COLO829 (cell line): ENCODE measurements around the gene ELL2.
"Not testable (repeated sequence)": the region's sequence is repeated elsewhere in the genome, so short reads cannot be mapped to it uniquely, and the experiment has no call there.

ENCODE experiments used
- DNase-seq: peaks from one replicate; pipeline ENCODE4 v3.0.0; 2012; ENCODE audit warnings: low spot score

Gene ELL2

DNA sequence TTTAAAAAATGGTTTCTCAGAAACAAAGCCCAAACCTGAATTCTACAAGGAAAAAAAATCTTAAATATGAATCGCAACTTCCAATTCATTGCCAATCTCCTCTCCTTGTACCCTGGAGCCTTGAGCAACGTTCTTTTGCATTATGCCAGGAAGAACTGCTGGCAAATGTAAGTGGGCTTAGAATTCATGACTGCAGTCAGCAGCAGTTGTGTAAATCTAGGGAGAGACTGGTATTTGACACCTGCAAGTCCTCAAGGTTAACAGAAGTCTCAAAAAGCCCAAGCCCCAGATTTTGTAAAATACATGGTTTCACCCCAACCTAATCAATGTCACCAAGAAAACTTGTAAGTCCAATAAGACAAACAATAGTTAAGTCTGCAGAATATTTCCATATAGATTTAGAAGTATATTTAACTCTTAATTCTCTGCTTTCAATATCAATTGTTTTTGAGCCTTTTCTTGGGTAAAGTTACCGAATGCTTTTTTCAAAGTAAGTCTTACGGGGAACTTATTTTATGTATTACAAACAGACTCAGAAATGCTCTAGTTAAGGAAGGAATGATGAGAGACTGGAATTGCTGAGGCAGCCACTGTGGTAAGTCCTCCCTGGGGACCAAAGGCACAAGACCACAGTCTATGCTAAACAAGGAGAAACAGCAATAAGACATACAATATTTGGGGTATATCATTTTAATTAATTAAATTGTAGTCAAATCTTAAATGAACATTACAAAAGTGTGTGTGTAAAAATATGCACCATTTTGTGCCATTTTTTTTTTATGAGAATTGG lies 31.3 kb downstream of the ELL2 start:
- DNase-seq, result no peak

DNA sequence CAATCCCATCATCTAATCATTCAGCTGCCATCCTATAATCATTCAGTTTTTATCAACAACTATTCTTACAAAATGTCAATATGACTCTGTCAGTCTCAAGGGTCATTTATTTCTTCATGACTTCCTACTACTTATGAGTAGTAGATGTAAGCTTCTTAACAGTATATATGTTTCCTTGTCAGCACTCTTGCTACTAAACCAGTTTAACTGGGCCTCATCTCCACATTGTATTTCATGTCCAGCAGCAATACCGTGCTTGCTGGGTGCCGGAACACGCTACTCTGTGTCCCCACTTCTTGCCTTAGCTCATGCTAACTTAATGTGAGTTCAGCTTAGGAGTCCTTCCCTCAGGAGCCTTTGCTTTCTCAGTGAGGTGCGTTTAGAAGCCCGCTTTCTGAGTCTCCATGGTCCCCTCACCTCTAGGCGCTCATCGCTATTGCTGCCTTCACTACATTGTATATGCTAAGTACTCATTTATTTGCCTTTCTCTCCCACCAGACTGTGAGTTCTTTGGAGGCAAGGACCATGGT lies 32.9 kb downstream of the ELL2 start:
- DNase-seq, result no peak

DNA sequence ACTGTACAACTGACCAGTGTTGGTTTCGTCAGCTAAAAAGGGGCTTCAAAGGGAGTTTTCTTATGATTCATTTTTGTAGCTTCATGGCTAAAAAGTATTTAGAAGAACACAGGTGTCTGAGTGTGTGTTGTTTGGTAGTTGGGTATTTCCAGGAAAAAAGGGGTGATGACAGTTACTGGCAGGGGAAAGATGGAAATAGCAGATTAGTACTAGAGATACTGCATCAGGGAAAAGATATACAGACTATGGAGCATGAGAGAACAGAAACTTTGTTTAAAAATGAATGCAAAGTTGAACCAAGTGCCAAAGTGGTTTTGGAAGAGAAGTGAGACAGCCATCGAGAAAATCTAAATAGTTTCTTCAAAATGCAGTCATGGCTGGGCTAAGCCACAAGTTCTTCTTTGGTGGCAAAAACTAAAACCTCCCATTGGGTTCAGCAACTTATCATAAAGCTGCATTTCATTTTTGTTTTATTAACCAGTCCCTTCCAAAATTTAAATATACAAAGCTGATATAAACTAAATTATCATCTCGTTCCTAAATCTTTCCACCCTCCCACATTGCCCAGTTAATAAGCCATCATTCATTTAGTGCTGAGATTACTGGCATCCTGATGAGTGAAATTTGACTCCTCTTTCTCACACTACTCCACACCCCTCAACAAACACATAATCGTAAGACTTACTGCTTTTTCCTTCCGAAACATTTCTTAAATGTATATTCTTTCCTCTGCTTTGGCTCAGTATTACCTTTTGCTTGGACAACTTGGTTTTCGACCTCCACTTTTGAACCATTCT lies 33.5 kb downstream of the ELL2 start:
- DNase-seq, result no peak

DNA sequence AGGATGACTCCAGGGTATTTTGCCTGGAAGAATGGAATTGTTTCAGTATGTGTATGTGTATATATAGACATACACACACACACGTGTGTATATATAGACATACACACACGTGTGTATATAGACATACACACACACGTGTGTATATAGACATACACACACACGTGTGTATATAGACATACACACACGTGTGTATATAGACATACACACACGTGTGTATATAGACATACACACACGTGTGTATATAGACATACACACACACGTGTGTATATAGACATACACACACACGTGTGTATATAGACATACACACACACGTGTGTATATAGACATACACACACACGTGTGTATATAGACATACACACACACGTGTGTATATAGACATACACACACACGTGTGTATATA lies 34.4 kb downstream of the ELL2 start:
- not testable (repeated sequence) for DNase-seq

DNA sequence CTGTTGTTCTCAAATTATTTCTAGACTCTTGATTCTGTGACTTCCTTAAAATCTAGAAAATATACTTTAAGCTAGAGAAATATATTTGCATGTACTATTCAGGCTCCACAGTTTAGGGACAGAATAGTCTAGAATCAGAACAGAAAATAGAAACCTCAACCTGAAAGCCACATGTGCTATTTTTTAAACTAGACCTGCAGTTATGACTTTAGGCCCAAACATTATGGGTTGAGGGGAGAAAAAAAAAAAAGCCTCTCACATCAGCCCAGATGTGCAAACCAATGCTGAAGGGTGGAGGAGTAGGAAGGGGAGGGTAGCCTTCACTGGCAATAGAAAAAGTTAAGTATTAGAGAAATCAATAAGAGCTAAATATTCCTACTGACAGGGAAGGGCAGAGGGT lies 35.7 kb downstream of the ELL2 start:
- DNase-seq, result no peak

DNA sequence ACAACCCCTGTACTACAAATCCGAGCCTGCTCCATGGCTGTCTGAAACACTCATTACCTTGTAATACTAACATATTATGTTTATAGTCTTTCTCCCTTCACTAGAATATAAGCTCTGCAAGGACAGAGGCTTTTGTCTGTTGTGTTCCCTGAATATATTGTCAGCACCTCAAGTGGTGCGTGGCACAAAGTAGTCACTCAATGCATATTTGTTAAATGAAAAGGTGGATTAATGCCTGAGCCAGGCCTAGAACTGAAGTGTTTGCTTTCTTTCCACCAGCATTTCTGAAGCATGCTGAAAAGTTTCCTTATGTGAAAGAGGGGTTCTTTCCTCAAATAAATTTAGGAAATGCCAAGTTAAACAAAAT lies 36.3 kb downstream of the ELL2 start:
- DNase-seq, result no peak

DNA sequence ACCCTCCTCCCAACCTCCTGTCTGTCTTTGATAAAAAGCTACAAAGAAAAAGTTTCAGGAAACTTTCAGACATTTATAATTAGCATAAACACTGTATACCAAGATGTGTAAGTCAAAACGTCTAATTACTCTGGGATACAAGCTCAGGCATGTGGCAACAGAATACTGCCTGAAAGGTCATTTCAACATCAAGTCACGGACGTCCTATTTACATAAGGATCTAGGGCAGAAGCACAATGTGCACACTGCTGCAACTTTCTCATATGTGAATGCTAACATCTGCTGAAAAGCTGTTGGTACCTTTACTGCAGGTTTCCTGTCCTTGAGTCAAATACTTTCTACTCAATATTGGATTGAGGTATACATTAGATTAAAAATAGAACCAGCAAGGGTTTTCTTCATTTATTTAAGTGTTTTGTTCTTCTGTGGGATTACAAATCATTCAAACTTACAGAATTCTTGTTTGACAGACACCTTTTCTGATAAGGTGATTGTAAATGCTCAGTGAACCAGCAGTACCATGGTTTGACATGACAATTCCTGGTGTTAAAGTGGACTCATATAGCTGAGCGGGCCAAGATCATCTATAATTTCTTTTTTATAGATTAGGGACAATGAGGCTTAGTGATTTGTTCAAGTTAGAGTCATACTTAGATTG lies 36.8 kb downstream of the ELL2 start:
- DNase-seq, result no peak

DNA sequence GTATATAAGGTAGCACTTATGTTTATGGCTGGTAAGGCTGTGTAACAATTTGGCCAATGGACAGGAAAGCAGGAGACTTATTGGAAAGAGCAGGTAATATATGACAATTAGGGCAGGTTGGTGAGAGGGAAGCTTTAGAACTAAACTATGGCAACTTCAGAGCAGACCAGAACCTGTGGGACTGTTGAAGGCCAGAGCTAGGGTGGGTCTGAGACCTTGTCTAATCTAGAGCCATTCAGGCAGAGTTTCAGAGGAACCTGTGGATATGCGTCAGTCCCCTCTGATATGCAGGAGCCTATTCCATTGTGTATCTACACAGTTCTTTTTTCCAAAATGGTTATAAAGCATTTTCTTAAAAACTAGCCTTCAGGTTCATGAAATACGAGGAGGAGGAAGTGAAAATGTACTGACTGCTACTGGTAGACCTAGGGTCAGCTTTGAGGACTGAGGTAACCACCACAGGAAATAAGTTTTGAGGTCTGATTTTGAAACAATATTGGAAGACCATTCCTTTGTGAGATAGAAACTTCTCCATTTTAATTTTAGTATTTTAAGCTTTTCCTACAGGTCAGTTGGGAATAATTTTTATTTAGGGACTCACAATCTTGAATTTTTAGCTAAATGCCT lies 37.6 kb downstream of the ELL2 start:
- DNase-seq, result no peak

DNA sequence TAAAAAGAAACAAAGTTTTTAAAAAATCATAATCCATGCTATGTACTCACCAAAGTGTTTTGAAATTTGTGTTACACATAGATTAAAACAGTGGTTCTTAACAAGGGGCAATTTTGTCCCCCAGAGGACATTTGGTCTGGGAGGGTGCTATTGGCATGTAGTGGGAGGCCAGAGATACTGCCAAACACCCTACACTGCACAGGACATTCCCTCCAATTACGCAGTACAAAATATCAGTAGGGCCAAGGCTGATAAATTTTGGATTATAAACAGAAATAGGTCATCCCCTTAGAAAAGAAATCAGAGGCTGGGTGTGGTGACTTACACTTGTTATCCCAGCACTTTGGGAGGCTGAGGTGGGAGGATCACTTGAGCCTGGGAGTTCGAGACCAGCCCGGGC lies 38.9 kb downstream of the ELL2 start:
- no peak for DNase-seq

DNA sequence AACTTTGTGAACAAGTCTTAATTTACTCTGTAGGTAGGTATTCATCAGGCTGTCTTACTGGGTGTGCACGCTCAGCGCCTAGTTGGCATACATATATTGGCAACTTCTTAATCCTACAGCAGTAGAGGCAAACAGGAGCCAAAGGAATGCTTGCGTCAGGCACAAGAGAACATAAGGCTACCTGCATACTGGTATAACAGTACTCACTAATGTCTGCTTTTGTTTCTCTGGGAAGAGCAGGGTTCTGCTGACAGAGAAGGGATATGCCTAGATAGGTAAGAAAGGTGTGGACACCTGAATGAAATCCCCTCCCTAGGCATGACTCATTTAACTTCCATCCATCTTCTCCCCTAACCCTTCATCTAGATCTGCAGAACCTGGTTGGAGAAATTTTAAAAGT lies 40.1 kb downstream of the ELL2 start:
- DNase-seq, result no peak

DNA sequence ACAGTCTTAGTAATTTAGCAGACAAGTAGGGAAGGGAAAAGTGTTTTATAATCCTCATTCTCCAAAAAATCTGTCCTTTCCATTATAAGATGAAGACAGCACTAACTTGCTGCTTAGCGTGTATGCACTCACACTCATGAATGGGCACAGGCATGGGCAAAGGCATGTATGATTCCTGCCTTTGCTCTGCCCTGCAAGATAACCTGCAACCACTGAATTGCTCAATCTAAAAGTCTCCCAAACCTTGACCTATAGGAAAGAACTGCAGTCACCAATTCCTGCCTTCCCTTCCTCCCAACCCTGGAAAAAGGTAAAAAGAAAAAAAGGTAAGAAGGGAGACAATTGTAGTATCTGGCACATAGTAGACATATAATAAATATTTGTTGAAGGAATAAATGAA lies 40.8 kb downstream of the ELL2 start:
- no peak for DNase-seq

DNA sequence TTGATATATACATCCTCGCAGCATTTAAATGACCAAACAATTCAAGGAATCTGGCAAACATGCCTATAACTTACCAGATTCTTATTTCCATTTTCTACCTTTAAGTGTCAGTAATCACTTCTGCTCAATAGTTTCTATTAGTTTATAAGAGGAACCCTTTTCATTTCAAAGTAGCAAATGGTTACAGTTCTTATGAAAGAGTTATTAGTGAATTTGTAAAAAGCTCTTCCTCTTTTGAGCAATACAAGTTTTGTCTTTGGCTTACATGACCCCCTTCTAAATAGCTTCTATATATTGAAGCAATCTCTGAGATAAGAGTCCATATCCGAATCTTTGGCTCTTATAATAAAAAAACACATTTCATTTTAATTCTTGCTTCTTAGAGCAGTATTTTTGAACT lies 42.0 kb downstream of the ELL2 start:
- DNase-seq, result no peak

DNA sequence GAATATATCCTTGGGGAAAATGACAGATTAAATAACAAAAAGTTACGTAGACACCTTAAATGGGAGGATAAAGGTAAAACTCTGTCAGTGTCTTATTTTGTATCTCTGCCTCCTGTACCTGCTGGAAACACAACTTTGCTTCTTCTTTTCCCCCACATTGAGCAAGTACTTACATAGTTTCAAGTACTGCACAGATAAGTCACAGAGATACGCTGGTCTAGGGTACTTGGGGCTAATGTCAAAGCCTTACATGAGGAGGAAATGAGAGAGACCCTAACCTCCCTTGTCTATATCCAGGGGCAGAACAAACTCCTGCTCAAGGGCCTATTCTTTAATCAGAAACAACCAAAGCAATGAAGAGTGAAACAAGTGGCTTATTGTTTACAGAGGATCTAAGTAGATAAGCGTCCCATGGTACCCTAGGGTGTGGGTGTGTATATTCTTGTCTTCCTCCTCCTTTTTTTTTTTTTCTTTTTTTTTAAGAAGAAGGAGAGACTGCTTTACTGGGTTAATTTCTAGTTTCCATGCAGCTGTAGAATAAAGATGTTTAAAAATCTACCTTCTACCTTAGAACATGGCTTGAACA lies 43.1 kb downstream of the ELL2 start:
- peak; percentile 23 for DNase-seq

DNA sequence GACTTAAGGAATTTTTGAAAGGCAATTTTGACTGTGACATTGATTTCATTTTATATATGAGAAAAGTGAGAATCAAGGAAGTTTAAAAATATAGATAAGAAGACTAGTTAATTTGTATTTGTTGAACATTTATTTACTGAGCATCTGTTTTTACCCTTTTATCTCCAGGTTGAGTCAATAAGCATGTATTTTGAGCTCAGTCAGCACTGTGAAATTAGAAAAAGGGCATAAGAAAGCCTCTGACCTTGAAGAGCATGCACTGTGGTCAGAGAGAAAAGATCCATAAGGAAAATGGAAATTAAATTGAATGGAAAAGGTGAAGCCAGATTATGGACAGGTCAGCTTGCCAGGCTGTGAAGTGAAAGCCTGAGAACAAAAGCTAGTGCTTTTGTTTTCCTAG lies 44.4 kb downstream of the ELL2 start:
- no peak for DNase-seq

DNA sequence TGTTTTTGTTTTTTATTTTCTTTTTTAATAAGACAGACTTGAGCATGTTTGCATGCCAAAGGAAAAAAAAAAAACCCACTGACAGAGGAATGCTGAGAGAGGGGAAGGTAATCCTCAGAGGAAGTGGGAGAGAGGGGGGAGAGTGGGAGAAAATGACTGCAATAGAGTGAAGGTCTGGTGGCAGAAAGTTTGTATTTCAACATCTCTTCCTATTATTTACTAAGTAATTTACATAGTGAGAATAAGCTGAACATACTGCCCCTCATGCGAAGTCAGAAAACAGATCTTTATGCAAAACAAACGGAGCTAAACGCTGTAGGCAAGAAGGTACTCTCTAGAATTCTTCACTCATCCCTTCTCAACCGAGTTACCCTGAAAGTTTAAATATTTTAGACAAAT lies 45.0 kb downstream of the ELL2 start:
- no peak for DNase-seq

DNA sequence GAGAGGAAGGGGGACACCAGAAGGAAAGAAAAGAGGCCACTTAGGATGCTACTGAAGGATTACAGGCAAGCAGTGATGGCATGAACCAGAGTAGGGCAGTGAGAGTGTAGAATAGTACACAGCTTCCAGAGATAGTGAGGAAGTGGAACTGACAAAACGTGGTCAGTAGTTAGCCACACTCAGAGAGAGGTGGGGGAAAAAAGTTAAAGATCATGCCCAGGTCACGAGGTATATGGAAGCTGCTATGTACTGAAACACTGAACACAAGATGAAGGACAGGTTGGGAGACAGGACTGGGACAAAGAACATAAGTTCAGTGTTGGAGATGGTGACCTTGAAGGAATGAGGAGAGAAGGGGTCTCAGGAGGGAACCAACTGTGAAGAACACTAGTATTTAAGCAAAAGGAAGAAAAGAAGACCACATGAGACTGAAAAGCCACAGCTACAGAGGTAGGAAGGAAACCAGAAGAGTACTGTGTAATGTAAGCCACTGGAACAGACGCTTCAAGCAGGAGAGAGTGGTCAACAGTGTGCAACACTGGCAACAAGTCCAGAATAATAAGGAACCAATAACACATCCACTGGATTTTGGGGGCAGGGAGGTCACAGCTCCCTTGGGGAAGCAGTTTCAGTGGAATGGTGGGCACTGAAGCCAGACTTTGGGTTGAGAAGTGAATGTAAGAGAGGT lies 45.5 kb downstream of the ELL2 start:
- no peak for DNase-seq

DNA sequence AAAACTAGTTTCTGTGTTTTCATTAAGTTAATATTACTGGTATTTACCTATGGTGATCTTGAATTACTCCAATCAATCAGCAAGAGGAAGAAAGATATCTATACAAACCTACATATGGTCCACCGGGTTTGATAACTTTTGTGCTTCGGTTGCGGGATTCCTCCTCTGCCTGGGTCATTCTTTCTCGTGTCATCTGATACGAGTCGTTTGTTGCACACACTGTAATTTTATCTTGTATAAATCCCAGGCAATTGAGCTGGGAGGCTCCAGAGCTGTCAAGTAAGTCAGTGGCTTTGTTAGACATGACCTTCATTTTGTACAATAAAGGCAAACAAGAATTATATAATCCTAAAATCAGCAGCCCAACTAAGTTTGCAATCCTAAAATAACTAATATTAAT lies 48.0 kb downstream of the ELL2 start:
- DNase-seq, result no peak

DNA sequence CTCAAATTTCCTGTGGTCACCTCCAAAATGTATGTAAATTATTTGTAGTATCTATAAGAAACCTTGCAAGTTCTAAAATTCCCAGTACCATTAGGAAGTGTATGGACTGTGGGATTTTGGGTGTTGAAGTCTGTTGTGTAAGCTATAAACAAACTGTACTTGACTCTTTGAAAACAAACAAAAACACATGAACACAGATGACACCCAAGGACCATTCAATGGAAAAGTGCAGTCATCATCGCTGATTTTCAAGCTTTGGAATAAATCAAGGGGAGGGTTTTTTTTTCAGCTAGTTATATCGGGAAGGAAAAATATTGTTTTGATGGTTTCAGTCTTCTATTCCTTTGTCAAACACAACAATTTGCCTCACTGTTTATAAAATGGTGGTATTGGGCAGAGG lies 49.6 kb downstream of the ELL2 start:
- no peak for DNase-seq

DNA sequence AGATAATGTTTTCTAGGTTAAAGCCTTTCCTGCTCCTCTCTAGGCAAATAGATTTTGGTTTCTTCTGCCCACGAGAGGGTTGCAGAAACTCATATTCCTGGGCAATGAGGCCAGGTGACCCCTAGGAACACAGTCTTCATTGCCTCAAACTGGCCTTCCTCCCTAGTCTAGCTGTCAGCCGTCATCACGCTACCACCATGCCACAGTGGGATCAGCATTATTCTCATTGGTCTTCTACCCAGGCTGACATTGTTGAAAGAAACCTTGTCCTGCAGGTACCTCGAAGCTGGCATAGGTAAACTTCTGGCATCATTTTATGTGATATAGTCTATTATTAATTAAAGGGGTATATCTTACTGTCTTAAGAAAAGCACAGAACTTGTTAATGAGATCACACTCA lies 51.1 kb downstream of the ELL2 start:
- DNase-seq, result no peak

DNA sequence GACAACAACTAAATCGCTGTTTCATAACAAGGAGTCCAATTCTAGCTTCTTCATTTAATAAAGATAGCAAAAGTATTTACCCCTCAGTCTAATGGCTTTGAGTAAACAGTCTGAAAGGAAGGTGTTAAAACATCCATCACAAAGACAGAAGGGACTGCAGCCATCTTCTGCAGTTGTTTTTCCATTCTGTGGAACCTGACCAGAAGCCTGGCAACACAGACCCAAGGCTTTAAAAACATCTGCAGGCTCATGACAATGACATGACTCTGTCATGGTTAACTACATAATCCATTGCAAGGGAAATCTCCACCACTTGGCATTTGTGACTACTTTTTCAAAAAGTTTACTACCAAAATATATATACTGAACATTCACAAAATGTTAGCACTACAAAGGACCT lies 51.9 kb downstream of the ELL2 start:
- no peak for DNase-seq

DNA sequence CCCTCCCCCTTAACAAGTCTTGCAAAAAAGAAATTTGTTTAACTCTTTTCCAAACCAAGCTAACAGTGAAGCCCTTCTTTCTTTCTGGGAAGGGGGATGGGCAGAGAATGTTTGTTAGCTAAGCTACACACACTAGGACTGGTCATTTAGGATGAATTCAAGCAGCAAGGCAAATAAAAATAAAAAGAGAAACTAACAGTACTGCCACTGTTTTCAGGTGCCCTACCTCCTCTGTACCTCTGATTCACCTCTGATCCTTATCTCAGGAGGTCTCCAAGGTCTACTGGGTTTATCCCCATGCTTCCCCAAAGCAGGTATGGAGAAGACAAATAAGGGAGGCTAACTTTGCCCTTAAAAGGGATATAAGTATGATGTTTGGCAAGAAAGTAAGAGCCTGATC lies 52.9 kb downstream of the ELL2 start:
- no peak for DNase-seq
